GM18868 (cell line): ENCODE data around the gene RCE1.

ENCODE experiments used
- ATAC-seq: cut with Tn5 transposase; IDR thresholded peaks from one replicate; pipeline ENCODE4 v1.9.1; 2021; ENCODE audit warnings: mild to moderate bottlenecking, moderate library complexity; ENCODE audit not compliant: unreplicated experiment

Gene RCE1

DNA sequence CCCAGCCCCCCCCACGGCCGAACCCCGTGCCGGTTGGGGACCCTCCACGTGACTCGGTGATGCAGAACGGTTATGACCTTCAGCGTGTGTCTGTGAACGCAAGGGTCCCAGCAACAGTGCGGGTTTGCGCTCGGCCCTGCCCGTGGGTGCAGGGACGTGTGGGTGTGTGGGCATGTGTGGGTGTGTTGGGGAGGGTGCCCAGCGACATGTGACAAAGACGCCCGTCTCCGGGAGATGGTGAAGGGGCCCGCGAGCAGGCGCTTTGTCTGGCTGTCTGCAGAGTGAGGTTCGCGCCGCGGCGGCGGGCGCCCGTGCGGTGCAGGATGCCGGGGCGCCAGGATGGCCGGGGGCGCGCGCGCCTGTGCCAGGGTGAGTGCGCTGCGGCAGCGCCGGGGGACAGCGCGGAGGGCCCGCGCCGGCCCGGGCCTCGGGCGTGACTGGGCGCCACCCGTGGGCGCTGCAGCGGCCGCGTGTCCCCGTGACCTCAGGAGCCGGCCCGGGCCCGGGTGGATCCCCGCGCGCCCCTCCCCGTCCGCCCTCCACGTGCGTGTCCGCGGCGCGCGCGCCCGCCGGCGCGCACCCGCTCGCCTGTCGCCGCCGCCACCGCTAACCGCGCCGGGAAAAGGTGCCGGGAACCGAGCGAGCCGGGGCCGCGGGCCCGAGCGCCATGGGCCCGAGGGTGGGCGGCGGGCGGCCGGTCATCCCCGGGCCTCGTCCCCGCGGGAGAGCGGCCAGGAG is 13.4 kb downstream of the RCE1 start, which contains the start of gene LRFN4:
TSS of gene LRFN4 (plus strand) at position 569 of the 738 bp plus-strand sequence. CDS start 681 bp downstream, outside the sequence.
- ATAC-seq = peak; percentile 20

DNA sequence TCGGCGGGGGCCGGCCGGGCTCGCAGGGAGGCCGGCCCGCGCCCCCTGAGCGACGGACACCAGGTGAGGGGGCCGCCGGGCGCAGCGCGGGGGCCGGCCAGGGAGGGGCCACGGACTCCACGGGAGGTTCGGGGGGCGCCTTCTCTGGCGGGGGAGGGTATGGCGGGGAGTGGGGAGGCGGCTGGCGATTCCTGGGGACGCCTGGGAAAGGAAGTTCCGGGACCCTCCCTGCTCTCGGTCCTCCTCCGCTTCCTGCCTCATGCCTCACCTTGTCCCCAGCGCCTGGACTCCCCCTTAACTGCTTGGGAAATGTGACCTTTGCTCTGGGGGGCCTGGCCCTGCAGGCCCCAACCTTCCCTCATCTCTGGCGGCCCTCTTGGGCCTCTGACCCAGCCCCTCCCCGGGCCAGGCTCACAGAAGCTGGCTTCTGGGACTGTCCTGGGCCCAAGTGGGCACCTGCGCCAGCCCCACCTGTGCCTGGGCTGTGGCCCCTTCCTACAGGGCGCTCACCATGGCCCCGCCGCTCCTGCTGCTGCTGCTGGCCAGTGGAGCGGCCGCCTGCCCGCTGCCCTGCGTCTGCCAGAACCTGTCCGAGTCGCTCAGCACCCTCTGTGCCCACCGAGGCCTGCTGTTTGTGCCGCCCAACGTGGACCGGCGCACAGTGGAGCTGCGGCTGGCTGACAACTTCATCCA is 14.1 kb downstream of the RCE1 start:
- ATAC-seq = no peak

DNA sequence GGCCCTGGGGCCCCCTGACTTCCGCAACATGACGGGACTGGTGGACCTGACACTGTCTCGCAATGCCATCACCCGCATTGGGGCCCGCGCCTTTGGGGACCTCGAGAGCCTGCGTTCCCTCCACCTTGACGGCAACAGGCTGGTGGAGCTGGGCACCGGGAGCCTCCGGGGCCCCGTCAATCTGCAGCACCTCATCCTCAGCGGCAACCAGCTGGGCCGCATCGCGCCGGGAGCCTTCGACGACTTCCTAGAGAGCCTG is 14.6 kb downstream of the RCE1 start:
- no peak for ATAC-seq

DNA sequence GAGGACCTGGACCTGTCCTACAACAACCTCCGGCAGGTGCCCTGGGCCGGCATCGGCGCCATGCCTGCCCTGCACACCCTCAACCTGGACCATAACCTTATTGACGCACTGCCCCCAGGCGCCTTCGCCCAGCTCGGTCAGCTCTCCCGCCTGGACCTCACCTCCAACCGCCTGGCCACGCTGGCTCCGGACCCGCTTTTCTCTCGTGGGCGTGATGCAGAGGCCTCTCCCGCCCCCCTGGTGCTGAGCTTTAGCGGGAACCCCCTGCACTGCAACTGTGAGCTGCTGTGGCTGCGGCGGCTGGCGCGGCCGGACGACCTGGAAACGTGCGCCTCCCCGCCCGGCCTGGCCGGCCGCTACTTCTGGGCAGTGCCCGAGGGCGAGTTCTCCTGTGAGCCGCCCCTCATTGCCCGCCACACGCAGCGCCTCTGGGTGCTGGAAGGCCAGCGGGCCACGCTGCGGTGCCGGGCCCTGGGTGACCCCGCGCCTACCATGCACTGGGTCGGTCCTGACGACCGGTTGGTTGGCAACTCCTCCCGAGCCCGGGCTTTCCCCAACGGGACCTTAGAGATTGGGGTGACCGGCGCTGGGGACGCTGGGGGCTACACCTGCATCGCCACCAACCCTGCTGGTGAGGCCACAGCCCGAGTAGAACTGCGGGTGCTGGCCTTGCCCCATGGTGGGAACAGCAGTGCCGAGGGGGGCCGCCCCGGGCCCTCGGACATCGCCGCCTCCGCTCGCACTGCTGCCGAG is 15.1 kb downstream of the RCE1 start:
- no peak for ATAC-seq

DNA sequence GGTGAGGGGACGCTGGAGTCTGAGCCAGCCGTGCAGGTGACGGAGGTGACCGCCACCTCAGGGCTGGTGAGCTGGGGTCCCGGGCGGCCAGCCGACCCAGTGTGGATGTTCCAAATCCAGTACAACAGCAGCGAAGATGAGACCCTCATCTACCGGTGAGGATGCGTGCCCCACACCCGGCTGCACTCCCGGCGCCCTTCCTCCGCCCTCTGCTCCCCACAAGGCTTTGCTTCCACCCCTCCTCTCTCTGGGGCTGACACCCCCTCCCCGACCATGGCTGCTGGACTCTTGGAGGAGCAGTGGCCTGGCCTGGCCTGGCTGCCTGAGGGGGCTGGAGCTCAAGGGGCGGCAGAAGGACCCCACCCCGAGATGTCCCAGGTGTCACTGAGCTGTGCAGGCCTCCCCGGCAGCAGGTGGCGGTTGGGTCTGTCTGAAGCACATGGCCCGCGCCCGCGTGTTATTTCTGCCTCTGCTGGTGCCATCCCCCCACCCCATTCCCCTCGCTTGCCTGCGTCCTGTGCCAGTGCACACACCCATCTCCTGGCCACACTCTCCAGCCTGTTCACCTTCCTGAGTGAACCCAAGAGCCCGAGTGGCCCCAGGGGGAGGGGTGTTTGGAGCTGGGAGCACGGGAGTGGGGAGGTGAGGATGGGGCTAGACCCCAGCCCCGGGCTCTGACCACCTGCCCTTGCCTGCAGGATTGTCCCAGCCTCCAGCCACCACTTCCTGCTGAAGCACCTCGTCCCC is 15.9 kb downstream of the RCE1 start:
- ATAC-seq = no peak

DNA sequence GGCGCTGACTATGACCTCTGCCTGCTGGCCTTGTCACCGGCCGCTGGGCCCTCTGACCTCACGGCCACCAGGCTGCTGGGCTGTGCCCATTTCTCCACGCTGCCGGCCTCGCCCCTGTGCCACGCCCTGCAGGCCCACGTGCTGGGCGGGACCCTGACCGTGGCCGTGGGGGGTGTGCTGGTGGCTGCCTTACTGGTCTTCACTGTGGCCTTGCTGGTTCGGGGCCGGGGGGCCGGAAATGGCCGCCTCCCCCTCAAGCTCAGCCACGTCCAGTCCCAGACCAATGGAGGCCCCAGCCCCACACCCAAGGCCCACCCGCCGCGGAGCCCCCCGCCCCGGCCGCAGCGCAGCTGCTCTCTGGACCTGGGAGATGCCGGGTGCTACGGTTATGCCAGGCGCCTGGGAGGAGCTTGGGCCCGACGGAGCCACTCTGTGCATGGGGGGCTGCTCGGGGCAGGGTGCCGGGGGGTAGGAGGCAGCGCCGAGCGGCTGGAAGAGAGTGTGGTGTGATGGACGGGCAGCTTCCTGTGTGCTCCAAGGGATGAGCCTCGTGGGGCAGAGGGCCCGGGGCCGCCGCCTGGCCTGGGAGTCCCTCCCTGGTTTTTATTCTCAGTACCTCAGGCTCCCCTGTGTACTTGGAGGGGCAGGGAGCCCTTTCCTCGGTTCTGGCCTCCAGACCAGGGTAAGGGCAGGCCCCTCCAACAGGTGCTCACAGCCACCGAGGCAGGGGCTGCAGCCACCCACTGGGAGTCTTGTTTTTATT is 16.6 kb downstream of the RCE1 start:
- ATAC-seq = no peak

DNA sequence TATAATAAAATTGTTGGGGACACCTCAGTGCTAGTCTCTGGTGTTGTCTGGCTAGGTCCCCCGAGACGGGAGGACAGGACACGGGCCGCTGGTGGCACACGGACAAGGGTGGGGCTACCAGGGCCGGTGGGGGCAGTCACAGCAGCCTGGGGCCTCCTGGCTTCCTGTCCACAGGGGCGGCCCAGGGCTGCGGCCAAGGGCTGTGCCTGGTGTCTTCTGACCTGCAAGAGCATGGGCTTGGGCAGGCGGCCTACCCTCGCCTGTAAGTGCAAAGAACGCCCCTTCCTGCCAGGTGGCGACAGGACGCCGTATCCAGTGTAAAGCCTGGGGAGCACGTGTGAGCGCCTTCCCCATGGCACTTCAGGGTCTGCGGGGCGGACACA is 17.2 kb downstream of the RCE1 start:
- no peak for ATAC-seq

DNA sequence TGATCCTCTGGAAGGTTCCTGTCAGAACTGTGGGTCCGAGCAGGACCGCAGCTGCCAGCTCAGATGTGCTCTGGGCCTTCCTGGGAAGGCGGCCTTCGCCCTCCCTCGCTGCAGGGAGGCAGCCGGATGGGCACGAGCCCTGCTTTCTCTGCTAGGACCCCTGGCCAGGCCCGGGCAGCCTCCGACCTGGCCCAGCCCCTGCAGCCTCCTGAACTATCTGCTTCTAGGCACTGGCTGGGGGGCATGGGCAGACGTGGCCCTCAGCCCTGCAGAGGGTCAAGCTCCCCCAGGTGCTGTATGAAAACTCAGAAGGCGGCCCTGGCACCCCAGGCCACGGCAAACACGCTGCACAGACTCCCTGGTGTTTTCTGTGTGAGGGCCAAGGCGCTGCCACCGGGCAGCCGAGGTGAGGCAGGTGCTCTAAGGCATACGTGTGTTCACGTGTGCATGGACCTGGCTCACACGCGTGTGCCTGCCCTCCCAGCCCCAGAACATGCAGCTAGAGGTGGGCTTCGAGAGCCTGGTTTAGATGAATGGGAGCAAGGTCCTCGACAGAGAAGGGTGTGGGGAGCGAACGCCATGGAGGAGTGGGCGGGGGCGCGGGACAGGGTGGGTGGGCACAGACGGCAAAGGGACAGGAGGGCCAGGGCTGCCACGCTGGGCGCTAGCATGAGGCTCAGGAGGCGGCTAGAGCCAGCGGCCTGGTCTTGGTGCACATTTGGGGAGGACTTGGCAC is 18.0 kb downstream of the RCE1 start:
- ATAC-seq = no peak

DNA sequence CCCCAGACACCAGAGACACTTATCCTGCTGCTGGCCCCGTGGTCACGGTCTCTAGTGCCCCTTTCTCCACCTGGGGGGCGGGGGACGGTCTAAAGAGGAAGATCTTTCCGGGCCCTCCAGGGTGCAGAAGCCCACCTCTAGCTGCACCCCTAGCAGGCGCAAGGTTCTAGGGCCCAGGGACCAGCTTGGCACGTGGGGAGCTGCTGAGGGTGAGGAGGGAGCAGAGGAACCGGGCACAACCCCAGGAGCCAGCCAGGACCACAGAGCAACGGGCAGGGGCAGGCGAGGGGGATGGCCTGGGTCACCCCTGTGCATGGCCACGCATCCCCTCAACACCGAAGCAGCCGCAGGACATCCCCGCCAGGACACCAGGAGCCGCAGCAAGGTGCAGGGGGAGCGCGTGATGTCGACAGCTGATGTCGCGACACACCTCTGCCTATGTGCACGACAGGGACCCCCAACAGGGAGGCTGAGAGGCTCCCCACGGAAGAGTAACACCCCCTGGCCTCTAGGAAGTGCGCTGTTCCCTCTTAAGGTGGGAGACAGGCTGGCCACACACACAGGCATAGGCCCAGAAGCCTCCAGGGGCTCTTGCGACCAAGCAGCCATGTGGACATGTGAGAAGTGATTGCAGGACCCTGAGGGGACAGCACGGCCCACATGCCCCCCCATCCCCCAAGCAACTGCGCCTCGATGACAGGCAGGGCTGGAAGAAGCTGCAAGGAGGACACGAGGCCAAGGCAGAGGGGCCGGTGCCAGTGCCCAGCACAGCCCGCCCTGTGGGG is 18.7 kb downstream of the RCE1 start:
- ATAC-seq = no peak

DNA sequence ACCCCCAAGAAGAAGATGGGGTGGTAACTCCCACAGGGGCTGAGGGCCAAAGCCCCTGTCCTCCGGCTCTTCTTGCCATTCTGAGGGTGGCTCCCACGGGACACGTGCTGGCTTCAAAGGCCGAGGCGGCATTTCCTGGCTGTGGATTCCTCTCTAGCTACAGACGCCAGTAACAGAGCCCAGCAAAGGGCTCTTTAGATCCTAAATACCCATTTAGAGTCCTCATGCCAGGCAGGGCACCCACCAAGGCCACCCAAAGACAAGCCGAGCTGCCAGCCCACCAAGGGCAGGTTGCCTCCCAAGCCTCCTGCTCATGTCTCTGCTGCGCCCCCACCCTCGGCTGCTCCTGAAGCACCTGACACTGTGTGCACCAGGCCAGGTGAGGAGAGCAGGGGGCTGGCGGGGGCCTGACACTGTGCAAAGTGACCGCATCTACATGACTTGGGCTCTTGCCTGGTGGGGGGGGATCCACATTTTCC is 19.4 kb downstream of the RCE1 start:
- ATAC-seq = no peak

DNA sequence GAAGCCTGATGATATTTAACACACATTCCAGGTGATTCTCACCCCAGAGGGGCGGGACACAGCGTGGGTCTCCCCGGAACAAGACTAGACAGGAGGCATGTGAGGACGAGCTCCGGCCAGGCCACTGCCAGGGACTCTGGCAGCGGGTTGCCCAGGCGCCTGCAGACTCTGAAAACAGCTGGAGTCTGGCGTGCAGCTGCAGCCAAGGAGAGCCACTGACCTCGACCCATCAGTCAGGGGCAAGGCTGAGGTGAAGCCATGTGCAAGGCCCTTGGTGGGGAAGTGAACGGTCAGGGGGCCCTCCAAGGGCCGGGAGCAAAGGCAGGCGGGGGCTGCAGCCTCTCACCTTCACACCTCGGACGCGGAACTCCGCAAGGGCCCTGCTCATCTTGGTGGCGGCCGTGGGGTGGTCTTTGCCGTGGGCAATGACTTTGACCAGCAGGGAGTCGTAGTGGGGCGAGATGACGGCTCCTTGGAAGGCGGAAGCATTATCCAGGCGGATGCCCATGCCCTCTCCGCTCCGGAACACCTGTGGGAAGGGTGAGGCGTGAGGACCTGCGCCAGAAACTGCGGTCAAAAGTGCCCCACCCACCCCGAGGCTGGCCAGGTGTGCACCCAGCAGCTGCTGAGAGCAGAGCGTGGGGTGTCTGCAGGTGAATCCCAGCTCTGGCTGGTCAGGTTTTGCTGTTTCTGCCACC is 20.3 kb downstream of the RCE1 start:
- no peak for ATAC-seq

DNA sequence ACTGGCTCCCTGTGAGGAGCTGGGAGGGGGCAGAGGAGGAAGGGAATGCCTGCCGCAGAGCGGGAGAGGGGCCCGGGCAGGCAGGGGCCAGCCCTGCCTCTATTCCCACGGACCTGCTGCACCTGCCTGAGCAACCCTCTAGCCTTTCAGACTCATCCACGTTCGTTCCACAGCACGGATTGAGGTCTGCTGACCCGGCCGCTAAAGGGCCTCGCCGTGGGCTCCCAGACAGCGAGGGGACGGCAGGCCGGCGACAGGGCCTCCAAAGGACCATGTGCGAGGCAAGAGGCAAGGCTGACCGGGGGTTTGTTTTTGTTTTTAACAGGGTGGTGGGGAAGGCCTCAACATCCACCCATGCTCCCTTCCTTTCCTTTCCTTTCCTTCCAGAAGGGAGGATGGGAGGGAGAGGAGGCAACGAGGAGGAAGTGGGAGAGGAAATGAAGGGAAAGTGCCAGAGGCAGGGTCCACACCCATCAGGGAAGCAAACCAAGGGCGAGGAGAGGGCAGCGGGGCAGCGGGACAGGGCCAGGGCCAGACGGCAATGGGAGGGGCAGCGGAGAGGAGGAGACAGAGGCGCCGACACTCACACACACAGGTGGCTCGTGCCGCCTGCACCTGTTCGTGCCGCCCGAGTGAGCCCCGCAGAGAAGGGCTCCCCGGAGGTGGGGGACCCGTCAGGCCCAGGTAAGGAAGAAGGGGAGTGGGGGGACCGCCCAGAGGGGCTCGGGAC is 21.1 kb downstream of the RCE1 start:
- ATAC-seq = no peak

DNA sequence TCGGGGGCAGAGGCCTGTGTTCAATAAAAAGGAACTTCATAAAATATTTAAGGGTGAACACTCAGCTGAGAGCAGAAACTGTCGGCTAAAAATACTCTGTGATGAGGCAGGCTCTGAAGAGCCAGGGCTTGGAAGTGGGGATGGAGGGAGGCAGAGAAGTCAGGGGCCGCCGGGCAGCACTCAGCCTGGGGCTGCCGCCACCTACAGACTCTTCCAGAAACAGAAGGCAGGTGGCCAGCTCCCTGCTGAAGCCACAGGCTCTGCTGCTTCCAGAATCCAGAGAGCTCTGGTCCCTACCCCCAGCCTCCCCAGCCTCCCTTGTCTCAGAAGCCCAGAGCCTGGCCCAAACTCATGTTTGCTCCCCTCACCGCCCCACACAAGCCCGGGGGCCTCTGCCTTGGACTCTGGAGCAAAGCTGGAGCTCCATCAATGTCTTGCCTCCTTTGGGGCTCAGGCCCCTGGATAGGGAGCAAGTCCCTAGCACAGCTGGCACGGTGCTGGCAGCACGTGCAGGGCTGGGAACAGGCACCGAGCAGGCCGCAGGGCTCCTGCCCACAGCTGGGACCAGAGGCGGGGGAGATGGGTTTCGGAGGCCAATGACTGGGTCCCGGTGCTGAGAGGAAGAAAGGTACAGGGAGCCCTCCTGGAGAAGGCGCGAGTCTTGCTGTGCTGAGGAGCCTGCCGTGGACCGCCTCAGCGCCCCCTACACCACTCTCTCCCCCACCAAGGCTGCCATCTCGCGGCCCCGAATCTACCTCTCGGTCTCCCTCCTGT is 21.9 kb downstream of the RCE1 start:
- no peak for ATAC-seq

DNA sequence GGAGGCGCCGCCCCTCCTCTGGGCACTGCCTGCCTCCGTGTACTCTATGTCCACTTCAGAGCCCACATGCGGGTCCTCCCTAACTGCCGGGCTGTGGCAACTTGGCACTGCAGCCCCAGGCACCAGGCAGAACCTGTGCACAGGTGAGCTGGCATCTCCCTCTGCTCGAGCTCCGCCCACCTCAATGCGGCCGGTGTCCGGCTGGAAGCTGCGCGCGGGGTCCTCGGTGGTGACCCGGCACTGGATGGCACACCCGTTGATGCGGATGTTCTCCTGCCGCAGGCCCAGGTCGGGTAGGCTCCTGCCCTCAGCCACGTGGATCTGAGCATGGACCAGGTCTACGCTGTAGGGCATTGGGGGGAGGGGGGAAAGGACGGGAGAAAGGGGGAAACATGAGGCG is 22.8 kb downstream of the RCE1 start:
- ATAC-seq = no peak

DNA sequence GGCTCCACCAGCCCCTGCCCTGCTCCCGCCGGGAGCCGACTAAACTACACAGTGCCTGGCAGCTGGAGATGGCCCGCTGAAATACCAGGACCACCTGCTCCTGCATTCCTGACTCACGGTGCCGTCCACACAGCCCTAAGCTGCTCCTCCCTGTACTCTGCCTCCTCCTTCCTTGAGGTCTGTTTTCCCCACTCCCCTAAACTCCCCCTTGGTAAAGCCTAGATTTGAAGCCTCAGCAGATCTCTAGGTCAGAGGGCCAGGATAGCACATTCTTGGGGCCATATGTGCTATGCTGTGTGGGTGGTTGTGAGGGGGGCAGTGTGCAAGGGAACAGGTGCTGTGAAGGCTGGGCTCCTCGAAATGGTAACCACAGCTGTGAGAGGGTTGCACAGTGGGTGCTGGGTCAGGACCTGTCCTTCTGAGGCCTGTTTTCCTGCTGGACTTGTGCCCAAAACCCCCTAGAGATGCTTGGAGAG is 23.3 kb downstream of the RCE1 start:
- ATAC-seq = no peak

DNA sequence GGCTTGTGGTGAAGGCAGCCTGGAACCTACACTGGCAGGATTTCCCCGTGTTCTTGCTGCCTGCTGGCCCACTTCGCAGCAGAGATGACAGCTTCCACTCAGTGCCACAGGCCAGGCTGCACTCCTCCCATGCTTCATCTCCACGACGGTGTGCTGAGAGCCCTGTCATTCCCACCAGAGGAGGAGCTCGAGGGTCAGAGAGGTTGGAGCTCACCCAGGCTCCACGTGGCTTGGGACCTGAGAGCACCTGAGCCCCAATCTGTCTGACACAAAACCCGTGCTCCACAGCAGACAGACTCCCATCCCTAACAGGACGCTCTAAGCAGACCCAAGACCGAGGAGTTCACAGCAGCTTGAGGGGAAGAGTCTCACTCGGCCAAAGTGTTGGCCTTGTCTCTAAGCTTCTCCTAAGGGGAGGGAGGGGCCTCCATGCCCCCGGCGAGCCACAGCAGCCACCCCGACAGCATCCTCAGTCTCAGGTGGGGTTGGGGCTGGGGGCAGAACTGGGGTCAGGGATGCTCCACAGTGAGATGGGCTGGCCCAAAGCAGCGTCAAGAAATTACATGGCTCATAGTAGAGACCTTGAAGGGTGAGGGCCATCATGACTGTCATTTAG is 24.3 kb downstream of the RCE1 start:
- no peak for ATAC-seq
